Measurements from ENCODE around the gene TMEM218.
"Not testable (repeated sequence)": the region's sequence is repeated elsewhere in the genome, so short reads cannot be mapped to it uniquely, and the experiment has no call there.

TMEM218 gene

DNA sequence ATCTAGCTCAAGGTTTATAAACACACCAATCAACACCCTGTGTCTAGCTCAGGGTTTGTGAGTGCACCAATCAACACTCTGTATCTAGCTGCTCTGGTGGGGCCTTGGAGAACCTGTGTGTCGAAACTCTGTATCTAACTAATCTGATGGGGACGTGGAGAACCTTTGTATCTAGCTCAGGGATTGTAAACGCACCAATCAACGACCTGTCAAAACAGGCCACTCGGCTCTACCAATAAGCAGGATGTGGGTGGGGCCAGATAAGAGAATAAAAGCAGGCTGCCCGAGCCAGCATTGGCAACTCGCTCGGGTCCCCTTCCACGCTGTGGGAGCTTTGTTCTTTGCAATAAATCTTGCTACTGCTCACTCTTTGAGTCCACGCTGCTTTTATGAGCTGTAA lies 21.3 kb downstream of the TMEM218 start:
- not testable (repeated sequence) for DNase-seq (ENCODE audit: low read depth in 2 of 2)

DNA sequence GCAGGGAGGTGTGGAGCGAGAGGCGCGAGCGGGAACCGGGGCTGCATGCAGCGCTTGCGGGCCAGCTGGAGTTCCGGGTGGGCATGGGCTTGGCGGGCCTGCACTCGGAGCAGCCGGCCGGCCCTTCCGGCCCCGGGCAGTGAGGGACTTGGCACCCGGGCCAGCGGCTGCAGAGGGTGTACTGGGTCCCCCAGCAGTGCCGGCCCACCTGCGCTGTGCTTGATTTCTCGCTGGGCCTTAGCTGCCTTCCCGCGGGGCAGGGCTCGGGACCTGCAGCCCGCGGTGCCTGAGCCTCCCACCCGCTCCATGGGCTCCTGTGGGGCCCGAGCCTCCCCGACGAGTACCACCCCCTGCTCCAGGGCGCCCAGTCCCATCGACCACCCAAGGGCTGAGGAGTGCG lies 21.9 kb downstream of the TMEM218 start:
- DNase-seq (ENCODE audit: low read depth in 2 of 2), result not testable (repeated sequence)

- no peak for DNase-seq (ENCODE audit: low read depth in 2 of 2)
Measured at GRCh38 chr11:125088576-125089455, 22.6 kb downstream of the TMEM218 start.

- no peak for DNase-seq (ENCODE audit: low read depth in 2 of 2)
Measured at GRCh38 chr11:125088123-125088522, 23.3 kb downstream of the TMEM218 start.

DNA sequence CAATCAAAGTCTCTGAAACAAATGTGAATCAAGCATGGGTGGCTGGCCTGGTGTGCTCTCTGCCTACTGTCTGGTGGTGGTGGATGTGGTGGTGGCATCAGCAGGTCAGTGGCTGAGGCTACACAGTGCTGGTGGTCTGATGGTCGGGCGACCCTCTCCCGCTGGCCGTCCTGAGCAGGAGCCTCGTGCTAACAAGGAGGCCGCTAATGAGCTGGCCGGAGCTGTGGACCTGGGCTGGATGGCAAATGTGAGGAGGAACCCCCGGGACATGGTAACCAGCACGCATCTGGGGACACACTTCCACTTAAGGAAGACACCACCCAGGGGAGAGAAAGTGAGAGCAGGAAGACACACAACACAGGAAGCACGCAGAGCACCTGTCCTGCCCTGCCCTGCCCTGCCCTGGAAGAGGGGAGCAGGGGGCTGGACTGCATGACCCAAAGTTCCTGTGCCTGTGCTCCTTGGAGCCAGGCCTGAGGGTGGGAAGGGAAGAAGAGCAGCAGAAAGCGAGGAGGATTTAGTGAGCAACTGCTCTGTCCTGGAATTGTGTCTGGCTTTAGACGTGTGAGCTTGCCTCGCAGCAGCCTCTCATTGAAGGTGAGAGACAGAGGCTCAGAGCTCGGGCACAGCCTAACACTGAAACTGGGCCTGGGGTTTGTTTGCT lies 24.7 kb downstream of the TMEM218 start:
- no peak for DNase-seq (ENCODE audit: low read depth in 2 of 2)

DNA sequence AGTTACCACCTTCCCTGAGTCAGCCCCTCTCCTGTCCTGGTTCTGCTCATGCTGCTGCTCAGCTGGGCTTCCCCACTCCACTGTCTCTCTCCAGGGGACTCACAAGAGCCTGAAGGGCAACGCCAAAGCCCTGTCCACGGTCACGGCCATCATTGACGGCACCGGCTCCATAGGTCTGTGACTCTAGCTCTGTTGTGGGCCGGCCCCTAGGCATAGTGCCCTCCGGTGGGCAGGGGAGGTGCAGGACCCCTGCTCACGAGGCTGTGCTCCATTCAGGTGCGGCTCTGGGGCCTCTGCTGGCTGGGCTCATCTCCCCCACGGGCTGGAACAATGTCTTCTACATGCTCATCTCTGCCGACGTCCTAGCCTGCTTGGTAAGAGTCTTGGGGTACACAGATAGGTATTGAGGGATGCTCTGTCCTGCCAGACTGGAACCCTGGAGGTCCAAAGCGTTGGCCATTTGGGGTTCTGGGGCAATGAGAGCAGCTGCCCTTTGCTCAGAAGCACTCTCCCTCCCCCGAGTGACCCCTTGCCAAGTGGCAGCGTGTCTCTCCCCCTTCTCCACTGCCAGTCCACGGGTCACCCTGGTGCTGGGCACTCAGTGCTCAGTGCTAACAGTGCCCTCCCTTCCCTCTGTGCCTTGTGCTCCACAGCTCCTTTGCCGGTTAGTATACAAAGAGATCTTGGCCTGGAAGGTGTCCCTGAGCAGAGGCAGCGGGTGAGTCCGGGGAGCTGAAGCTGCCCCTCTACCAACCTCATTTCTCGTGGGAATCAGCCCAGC lies 25.9 kb downstream of the TMEM218 start:
- no peak for DNase-seq (ENCODE audit: low read depth in 2 of 2)

GRCh38 chr11:125084761-125085231 lies 26.6 kb downstream of the TMEM218 start:
- DNase-seq (ENCODE audit: low read depth in 2 of 2), result no peak

DNA sequence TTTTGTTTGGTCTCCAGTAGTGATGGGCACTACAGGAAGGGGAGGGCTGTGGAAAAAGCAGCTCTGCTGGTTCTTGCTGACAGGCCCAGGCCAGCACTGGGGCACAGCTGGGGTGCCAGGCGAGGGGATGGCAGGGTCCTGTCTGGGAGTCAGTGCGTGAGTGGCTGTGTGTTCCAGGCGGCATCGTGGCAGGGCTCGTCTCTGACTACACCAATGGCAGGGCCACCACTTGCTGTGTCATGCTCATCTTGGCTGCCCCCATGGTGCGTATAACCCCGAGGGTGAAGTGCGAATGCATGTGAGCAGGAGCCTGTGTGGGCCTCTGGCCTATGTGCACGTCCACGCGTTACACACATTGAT lies 27.4 kb downstream of the TMEM218 start:
- DNase-seq (ENCODE audit: low read depth in 2 of 2), result no peak

GRCh38 chr11:125083312-125084056 lies 27.9 kb downstream of the TMEM218 start:
- no peak for DNase-seq (ENCODE audit: low read depth in 2 of 2)

DNA sequence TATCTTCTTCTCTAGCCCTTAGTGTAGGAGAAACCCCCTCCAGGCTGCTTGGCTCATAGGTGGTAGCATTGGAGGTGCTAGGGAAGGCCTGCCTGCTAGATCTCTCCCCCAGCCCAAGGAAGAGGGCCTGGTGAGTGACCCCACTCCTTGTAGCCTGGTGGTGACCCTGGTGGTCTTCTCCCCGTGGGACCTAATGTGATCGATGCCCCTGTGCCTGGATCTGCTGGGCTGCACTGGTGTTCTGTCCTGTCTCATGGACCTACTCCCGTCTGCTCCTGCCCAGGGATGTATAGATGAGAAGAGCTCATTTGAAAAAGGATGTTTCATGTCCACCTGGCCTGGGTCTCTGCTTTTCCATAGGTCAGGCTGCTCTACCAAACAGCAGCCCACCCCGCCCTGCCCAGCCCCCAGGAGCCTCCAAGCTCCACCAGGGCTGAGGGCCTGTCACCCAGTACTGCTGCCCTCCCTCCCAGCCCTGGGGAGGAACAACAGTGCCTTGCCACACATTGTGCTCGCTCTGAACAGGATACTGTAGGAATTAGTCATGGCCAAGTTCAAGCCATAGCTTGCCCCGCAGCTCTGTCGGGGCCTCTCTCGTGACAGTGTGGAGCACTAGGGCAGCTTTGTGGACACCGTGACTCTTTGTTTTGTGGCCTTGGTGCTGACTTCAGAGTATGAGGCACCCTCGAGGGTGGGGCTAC lies 28.7 kb downstream of the TMEM218 start:
- DNase-seq (ENCODE audit: low read depth in 2 of 2), result no peak

GRCh38 chr11:125082040-125082439 lies 29.4 kb downstream of the TMEM218 start:
- DNase-seq (ENCODE audit: low read depth in 2 of 2), result no peak

- no peak for DNase-seq (ENCODE audit: low read depth in 2 of 2)
Measured at GRCh38 chr11:125081098-125081798, 30.2 kb downstream of the TMEM218 start.

DNA sequence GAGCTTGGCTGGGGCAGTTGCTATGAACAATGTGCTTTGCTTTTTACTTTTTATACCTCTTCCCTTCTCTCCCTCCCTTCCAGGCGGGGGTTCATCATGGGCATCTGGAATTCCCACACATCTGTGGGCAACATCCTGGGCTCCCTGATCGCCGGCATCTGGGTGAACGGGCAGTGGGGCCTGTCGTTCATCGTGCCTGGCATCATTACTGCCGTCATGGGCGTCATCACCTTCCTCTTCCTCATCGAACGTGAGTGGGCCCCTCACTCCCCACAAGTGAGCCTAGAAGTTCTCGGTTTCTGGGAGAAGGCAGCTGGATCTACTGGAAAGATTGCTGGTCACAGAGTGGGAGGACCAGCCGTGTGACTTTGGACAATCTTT lies 30.9 kb downstream of the TMEM218 start:
- DNase-seq (ENCODE audit: low read depth in 2 of 2), result no peak

- DNase-seq (ENCODE audit: low read depth in 2 of 2), result no peak
Measured at GRCh38 chr11:125079878-125080530, 31.4 kb downstream of the TMEM218 start.

DNA sequence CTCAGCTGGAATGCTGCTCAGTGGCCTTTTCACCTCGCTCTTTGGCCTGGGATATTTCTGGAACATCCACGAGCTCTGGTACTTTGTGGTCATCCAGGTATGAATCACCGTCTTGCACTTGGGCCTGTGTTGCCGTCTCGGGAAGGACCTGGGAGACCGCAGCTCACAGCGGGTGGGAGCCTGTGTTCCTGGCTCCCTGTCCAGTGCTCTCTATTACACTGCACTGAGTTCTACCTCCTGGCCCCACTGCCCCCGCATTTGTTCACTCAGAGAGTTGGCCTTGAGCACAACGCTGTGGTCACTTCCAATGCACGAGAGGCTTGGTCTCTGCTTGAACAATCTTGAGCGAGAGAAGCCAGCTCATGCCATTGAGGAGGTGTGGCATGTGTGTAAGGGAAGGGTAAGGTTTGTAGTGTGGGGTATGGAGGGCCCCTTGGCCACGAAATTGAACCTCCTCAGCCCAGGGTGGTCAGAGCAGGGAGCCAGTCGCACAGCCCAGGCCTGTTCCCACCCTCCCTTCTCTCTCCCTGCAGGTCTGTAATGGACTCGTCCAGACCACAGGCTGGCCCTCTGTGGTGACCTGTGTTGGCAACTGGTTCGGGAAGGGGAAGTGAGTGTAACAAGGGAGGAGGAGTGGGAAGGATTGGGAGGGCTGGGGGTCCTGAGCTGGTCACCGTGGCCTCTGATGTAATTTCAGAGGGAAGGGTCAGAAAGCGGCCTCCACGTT lies 32.1 kb downstream of the TMEM218 start:
- no peak for DNase-seq (ENCODE audit: low read depth in 2 of 2)

DNA sequence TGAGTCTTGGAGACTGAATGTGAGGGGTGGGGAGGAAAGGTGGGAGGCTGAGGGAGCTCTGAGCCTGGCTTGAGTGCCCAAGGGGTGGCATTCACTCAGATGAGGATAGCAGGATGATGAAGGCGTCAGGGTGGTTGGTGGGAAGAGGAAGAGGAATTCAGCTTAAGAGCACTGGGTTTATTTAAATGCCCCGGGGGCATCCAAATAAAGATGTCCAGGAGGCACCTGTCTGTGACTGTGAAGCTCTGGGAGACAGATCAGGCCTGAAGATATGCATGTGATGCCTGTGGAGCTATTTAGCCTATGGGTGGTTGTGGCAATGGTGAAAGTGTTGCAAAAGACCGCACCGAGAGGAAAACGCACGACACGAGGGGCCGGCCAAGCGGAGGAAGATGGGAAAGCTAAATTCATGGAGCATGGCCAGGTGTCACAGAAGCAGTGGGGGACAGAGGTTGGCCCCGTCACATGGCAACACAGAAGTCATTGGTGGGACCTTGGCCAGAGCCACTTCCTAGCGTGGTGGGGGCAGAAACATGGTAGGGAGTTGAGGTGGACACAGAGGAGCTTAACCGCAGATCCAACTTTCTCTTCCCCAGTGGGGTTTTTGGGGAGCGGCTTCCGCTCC lies 32.8 kb downstream of the TMEM218 start:
- no peak for DNase-seq (ENCODE audit: low read depth in 2 of 2)

- no peak for DNase-seq (ENCODE audit: low read depth in 2 of 2)
Measured at GRCh38 chr11:125078016-125078415, 33.4 kb downstream of the TMEM218 start.

DNA sequence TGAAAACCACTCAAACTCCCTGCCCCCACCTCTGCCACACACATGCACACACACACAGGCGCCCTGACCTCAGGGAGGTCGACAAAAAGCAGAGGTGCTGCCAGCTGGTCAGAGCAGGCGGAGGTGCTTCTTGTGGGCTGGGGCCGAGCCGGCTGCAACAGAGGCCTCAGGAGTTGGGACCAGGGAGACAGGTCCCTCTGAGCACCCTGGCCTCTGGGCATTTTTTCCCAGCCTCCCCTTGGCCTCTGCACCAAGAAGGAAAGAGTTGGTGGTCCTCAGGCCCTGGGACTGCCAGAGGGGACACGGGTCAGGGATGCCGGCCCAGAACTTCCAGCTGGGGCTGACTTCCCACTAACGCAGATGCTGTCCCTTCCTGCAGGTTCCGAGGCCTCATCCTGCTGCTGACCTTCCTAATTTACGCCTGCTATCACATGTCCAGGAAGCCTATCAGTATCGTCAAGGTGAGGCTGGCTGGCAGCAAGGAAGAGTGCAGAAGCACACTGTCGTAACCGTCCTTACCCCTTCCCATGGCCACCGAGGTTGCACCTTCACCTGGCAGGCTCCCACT lies 35.0 kb downstream of the TMEM218 start:
- no peak for DNase-seq (ENCODE audit: low read depth in 2 of 2)
